Tibial artery (tissue), 4 donors: ENCODE measurements around the gene ZFPM1.

Source experiments
- DNase-seq, 2 donors: peaks; one replicate each; pipeline ENCODE4 v3.0.0-alpha.2; 2019
- H3K27ac ChIP-seq, 2 donors: fragments of 200-600 bp; sonication (generic) in 1 of 2; 1 replicate in 1 of 2; 2 replicates in 1 of 2; pipeline ENCODE4 v1.5.1; 2018 to 2019; ENCODE audit warnings: mild to moderate bottlenecking in 1 of 2
- H3K27me3 ChIP-seq, 2 donors: fragments of 200-600 bp; sonication (generic) in 1 of 2; one replicate each; pipeline versions ENCODE4 v1.5.1 to v1.6.0; 2016 to 2019
- H3K36me3 ChIP-seq, 3 donors: fragments of 200-600 bp; sonication (generic) in 2 of 3; one replicate each; pipeline ENCODE4 v1.5.1; 2016 to 2019; ENCODE audit warnings: mild to moderate bottlenecking in 2 of 3
- H3K4me1 ChIP-seq, 4 donors: fragments of 200-600 bp; sonication (generic) in 2 of 4; 1 replicate in 3 of 4; 2 replicates in 1 of 4; pipeline ENCODE4 v1.5.1; 2016 to 2019
- H3K4me3 ChIP-seq, 2 donors: fragments of 200-600 bp; sonication (generic) in 1 of 2; 1 replicate in 1 of 2; 2 replicates in 1 of 2; pipeline ENCODE4 v1.5.1; 2018 to 2019; ENCODE audit warnings: mild to moderate bottlenecking in 2 of 2
- H3K9me3 ChIP-seq, 3 donors: fragments of 200-600 bp; sonication (generic) in 1 of 3; one replicate each; pipeline ENCODE4 v1.5.1; 2016 to 2019
- intact Hi-C: fragments of 100-400 bp; cut with DNase I; formaldehyde crosslinking; loops from one replicate; pipeline ENCODE4 v1.15.0; 2023; ENCODE audit warnings: low total_unique reads
- TF ChIP-seq, protein P1 (sequence below), 2 experiments: fragments of 200-600 bp in 1 of 2; fragments of 450-650 bp in 1 of 2; IDR thresholded peaks; one replicate each; pipeline ENCODE4 v1.5.1; 2017 to 2019; ENCODE audit warnings: antibody characterized with exemption in 2 of 2, mild to moderate bottlenecking in 1 of 2, moderate library complexity in 1 of 2

The ZFPM1 gene

DNA sequence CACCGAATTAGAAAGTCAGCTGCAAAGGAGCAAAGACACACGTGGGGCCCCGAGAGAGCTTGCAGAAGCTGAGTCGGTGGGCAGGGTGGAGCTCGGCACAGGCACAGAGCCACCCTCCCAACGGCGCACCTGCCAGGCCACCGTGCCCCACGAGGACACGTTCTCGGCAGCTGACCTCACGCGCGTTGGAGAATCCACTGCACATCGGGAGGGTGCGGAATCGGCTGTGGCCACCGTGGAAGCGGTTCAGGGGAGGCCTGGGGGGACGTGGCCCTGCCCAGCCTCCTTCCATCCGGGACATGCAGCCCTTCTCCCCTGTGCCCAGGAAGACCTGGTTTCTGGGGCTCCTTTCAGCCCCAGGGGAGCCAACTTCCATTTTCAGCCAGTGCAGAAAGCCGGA lies 20.9 kb upstream of the ZFPM1 start:
- Histone ChIP-seq H3K9me3 (no peaks in the 10 kb centered on the region), H3K36me3 (no peaks in the 10 kb centered on the region), H3K27me3 (peaks cover 0 to 55% of the 10 kb centered on the region in 2 donors), H3K4me1 (peaks cover 0 to 18% (median 0%) of the 10 kb centered on the region in 4 donors), H3K27ac (no peak overlapping the region), H3K4me3 (no peak overlapping the region)
- TF ChIP-seq, protein P1, sequence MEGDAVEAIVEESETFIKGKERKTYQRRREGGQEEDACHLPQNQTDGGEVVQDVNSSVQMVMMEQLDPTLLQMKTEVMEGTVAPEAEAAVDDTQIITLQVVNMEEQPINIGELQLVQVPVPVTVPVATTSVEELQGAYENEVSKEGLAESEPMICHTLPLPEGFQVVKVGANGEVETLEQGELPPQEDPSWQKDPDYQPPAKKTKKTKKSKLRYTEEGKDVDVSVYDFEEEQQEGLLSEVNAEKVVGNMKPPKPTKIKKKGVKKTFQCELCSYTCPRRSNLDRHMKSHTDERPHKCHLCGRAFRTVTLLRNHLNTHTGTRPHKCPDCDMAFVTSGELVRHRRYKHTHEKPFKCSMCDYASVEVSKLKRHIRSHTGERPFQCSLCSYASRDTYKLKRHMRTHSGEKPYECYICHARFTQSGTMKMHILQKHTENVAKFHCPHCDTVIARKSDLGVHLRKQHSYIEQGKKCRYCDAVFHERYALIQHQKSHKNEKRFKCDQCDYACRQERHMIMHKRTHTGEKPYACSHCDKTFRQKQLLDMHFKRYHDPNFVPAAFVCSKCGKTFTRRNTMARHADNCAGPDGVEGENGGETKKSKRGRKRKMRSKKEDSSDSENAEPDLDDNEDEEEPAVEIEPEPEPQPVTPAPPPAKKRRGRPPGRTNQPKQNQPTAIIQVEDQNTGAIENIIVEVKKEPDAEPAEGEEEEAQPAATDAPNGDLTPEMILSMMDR (IDR thresholded peaks at IDR 0.05) = no peak
- DNase-seq = no peak
- intact Hi-C loops = no loop called here

DNA sequence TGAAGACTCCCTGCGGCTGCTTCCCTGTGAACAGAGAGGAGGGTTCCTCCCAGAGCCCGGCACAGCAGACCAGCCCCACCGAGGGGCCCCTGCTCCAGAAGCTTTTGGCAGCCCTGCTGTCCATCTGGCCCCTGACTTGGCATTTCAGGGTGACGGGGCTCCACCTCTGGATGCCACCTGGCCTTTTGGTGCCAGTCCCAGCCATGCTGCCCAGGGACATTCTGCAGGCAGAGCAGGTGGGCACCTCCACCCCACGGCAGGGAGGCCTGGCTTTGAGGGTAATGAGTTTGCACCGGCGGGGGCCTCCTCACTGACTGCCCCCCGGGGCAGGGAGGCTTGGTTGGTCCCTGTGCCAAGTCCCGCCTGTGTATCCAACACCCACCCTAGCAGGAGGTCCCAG lies 20.3 kb upstream of the ZFPM1 start:
- H3K4me3 ChIP-seq = no peak overlapping the region
- no peak for DNase-seq
- intact Hi-C loops = no loop called here

DNA sequence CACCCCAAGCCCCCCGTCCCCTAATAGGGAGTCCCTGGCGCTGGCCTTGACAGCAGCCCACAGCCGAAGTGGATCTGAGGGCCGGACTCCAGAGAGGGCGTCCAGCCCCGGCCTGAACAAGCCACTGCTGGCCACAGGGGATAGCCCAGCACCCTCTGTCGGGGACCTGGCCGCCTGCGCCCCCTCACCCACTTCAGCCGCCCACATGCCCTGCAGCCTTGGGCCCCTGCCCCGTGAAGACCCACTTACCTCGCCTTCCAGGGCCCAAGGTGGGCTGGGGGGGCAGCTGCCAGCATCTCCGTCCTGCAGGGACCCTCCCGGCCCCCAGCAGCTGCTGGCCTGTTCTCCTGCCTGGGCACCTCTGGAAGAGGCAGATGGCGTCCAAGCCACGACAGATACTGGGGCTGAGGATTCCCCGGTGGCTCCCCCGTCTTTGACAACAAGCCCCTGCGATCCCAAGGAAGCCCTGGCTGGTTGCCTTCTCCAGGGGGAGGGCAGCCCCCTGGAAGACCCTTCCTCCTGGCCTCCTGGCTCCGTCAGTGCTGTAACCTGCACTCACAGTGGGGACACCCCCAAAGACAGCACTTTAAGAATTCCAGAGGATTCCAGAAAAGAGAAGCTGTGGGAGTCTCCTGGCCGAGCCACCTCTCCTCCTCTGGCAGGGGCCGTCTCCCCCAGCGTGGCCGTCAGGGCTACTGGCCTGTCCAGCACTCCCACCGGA lies 19.3 kb upstream of the ZFPM1 start:
- H3K36me3 ChIP-seq = no peaks in the 10 kb centered on the region
- TF ChIP-seq, protein P1 (IDR thresholded peaks at IDR 0.05) = no peak
- H3K27me3 ChIP-seq = peaks cover 0 to 53% of the 10 kb centered on the region in 2 donors
- intact Hi-C loops = no loop called here
- no peak for DNase-seq
- peaks cover 0 to 24% (median 0%) of the 10 kb centered on the region in 4 donors for H3K4me1 ChIP-seq
- H3K4me3 ChIP-seq = no peak overlapping the region
- no peaks in the 10 kb centered on the region for H3K9me3 ChIP-seq
- H3K27ac ChIP-seq = no peak overlapping the region

More for the DNA sequence above, 20.3 kb upstream of the ZFPM1 start:
- no peak overlapping the region for H3K27ac ChIP-seq
- no peaks in the 10 kb centered on the region for H3K9me3 ChIP-seq
- H3K4me1 ChIP-seq = peaks cover 0 to 24% (median 0%) of the 10 kb centered on the region in 4 donors
- H3K36me3 ChIP-seq = no peaks in the 10 kb centered on the region
- peaks cover 0 to 55% of the 10 kb centered on the region in 2 donors for H3K27me3 ChIP-seq
- TF ChIP-seq, protein P1 (IDR thresholded peaks at IDR 0.05) = no peak

DNA sequence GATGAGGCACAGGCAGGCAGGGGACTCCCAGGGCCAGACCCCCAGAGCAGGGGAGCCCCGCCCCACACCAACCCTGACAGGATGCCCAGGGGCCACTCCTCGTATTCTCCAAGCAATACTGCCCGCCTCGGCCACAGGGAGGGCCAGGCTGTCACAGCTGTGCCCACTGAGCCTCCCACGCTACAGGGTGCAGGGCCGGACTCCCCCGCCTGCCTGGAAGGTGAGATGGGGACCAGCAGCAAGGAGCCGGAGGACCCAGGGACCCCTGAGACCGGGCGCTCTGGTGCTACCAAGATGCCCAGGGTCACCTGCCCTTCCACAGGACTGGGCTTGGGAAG lies 18.8 kb upstream of the ZFPM1 start:
- Histone ChIP-seq H3K27ac (no peak overlapping the region), H3K4me3 (no peak overlapping the region), H3K27me3 (peaks cover 0 to 48% of the 10 kb centered on the region in 2 donors), H3K9me3 (no peaks in the 10 kb centered on the region), H3K36me3 (no peaks in the 10 kb centered on the region), H3K4me1 (peaks cover 0 to 22% (median 0%) of the 10 kb centered on the region in 4 donors)
- intact Hi-C loops = no loop called here
- no peak for DNase-seq
- TF ChIP-seq, protein P1 (IDR thresholded peaks at IDR 0.05) = no peak

DNA sequence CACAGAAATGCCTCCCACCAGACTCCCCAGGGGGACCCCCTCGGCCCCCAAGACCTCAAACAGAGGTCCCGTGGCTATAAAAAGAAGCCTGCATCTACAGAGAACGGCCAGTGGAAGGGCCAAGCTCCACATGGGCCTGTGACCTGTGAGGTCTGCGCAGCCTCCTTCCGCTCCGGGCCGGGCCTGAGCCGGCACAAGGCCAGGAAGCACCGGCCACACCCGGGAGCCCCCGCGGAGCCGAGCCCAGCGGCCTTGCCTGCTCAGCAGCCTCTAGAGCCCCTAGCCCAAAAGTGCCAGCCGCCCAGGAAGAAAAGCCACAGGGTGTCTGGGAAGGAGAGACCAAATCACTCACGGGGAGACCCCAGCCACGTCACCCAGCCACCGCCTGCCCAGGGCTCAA lies 18.3 kb upstream of the ZFPM1 start:
- intact Hi-C loops = no loop called here
- H3K4me1 ChIP-seq = peaks cover 0 to 18% (median 0%) of the 10 kb centered on the region in 4 donors

More for the DNA sequence above, 18.3 kb upstream of the ZFPM1 start:
- Histone ChIP-seq H3K9me3 (no peaks in the 10 kb centered on the region), H3K36me3 (no peaks in the 10 kb centered on the region), H3K4me3 (no peak overlapping the region), H3K27ac (no peak overlapping the region), H3K27me3 (peaks cover 0 to 44% of the 10 kb centered on the region in 2 donors)
- no peak for DNase-seq
- TF ChIP-seq, protein P1 (IDR thresholded peaks at IDR 0.05) = no peak
